ENCODE results near the gene EVC. TPM values are rescaled to one million over a fixed set of nuclear protein-coding genes. Genes with fewer than 3 reads are reported as not detected.
"Not testable (repeated sequence)": the region's sequence is repeated elsewhere in the genome, so short reads cannot be mapped to it uniquely, and the experiment has no call there.

EVC gene
- total and polyA plus RNA-seq, 3 experiments from 2014 or later = 0.02 to 2.3 (median 1.6) TPM

DNA sequence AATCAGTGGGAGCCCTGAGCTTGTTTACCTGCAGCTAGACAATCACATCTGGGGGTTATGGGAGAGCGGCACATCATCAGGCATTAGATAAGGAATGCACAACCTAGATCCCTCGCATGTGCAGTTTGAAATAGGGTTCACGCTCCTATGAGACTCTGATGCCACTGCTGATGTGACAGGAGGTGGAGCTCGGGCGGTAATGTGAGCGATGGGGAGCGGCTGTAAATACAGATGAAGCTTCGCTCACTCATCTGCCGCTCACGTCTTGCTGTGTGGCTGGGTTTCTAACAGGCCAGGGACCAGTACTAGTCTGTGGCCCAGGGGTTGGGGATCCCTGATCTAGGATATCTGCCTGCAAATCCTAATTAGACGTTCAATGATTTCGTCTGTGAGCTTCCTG lies 91.6 kb downstream of the EVC start:
- Mint-ChIP-seq H3K4me1 (no peaks in the 10 kb centered on the region), H3K27ac (no peak overlapping the region), H3K36me3 (no peaks in the 10 kb centered on the region), H3K4me3 (no peak overlapping the region), H3K9me3 (no peaks in the 10 kb centered on the region), H3K27me3 (peaks cover 0 to 3% of the 10 kb centered on the region in 2 donors)
- H3K4me1 ChIP-seq (ENCODE audit: insufficient read depth, low read length) = no peaks in the 10 kb centered on the region
- no peak overlapping the region for H3K4me3 ChIP-seq (ENCODE audit: low read length)
- no peaks in the 10 kb centered on the region for H3K9me3 ChIP-seq (ENCODE audit: low read length)
- no peak for DNase-seq
- CTCF ChIA-PET = no interaction called here
- H3K36me3 ChIP-seq (ENCODE audit: insufficient read depth, low read length) = no peaks in the 10 kb centered on the region
- no peak overlapping the region for H3K27ac ChIP-seq (ENCODE audit: low read depth, low read length)
- no peaks in the 10 kb centered on the region for H3K27me3 ChIP-seq (ENCODE audit: insufficient read depth, low read length, poor library complexity, severe bottlenecking)
- POLR2A ChIA-PET = no interaction called here

DNA sequence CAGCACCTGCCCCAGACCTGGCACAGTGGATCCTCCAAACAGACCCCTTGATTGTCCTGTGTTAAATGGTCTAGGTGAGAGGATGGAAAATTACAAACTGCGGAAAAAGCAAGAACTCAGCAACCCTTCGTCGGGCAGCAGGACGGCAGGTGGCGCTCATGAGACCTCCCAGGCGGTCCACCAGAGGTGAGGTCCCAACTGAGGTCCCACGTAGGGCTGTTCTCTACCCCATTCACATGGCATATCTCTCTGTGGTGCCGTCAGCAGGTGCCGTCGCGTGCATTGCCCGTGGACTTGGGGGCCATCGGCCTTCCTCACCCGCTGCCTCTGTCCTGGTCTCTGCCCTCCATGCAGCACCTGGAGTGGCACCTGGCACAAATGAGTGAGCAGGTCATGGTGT lies 93.7 kb downstream of the EVC start:
- H3K9me3 ChIP-seq (ENCODE audit: low read length) = no peaks in the 10 kb centered on the region
- no peaks in the 10 kb centered on the region for H3K27me3 ChIP-seq (ENCODE audit: insufficient read depth, low read length, poor library complexity, severe bottlenecking)
- Mint-ChIP-seq H3K36me3 (no peaks in the 10 kb centered on the region), H3K4me3 (no peak overlapping the region), H3K9me3 (no peaks in the 10 kb centered on the region), H3K27ac (peak overlapping the region in 2 of 8 donors; percentile 52 to 87), H3K27me3 (peaks cover 0 to 3% of the 10 kb centered on the region in 2 donors), H3K4me1 (no peaks in the 10 kb centered on the region)
- DNase-seq = no peak
- ChIA-PET CTCF (no interaction called here), POLR2A (no interaction called here)
- H3K4me3 ChIP-seq (ENCODE audit: low read length) = no peak overlapping the region
- H3K4me1 ChIP-seq (ENCODE audit: insufficient read depth, low read length) = no peaks in the 10 kb centered on the region
- no peak overlapping the region for H3K27ac ChIP-seq (ENCODE audit: low read depth, low read length)
- H3K36me3 ChIP-seq (ENCODE audit: insufficient read depth, low read length) = no peaks in the 10 kb centered on the region

DNA sequence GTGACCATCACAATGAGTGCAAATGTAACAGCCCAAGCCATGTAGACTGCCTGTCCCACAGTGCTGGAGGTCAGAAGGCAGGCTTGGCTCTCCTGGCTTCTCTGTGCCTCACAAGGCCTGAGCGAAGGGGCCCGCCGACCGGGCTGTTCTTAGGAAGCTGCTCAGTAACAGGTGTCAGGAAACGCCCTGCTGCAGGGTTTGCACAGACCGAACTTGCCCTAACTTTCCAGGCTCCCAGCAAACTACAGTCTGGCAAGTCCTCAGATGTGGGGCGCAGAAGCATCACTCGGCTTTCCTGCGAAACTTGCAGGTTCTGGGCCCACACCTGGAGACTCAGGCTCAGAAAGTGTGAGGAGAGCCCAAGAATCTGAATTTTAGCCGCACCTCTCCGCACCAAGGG lies 94.3 kb downstream of the EVC start:
- POLR2A ChIA-PET = no interaction called here

DNA sequence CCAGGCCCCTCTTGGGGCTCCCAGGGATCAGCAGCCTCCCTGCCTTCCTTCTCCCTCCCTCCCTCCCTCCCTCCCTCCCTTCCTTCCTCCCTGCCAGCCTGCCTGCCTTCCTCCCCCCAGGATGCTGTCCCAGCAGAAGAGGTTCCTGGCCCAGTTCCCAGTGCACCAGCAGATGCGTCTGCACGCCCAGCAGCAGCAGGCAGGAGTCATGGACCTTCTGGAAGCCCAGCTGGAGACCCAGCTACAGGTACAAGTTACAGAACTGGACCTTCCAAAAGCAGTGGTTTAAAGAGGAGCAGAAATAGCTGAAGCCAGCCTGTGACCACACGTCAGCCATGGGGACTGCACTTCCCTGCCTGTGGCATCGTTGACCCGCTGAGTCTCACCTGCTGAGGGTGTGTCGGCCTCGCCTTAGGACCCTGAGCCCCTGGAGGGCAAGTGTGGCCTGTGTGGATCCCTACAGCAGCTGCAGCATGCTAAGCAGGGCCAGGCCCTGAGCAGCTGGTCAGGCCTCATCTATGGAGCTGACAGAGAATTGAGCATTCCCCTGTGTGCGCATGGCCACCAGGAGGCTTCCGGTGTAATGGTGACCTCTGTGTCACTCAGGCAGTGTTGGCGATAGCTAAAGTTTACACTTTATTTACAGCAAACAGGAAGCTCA lies 97.2 kb downstream of the EVC start:
- H3K9me3 Mint-ChIP-seq = peaks cover 0 to 4% (median 0%) of the 10 kb centered on the region in 5 donors

More for the DNA sequence above, 94.3 kb downstream of the EVC start:
- Histone ChIP-seq H3K27me3 (ENCODE audit: insufficient read depth, low read length, poor library complexity, severe bottlenecking) (no peaks in the 10 kb centered on the region), H3K9me3 (ENCODE audit: low read length) (no peaks in the 10 kb centered on the region), H3K4me1 (ENCODE audit: insufficient read depth, low read length) (no peaks in the 10 kb centered on the region), H3K4me3 (ENCODE audit: low read length) (no peak overlapping the region), H3K27ac (ENCODE audit: low read depth, low read length) (no peak overlapping the region), H3K36me3 (ENCODE audit: insufficient read depth, low read length) (no peaks in the 10 kb centered on the region)
- no peak overlapping the region for H3K27ac Mint-ChIP-seq
- H3K9me3 Mint-ChIP-seq = no peaks in the 10 kb centered on the region
- CTCF ChIA-PET = no interaction called here
- no peaks in the 10 kb centered on the region for H3K36me3 Mint-ChIP-seq
- no peaks in the 10 kb centered on the region for H3K4me1 Mint-ChIP-seq
- DNase-seq = no peak
- no peak overlapping the region for H3K4me3 Mint-ChIP-seq
- peaks cover 0 to 3% of the 10 kb centered on the region in 2 donors for H3K27me3 Mint-ChIP-seq

DNA sequence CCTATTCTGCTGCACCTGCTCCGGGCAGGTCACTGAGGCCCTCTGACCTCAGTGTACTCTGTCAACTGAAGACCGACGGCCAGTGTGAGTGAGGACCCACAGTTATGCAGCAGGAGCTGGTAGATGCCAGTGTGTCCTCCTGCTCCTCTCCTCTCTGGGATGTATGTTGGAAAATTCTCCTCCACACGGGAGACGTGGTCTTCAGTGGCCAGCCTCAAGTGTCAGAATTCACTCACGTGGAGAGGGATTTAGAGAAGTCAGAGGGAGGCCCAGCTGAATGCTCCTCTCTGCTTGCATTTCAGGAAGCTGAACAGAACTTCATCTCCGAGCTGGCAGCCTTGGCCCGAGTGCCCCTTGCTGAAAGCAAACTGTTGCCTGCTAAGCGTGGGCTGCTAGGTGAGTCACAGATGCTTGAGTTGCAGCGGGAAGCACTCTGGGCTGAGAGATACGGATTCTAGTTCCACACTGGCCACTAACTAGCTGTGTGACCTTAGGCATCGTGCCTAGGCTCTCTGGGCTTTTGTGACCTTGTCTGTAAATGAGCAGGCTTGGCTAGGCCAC lies 98.3 kb downstream of the EVC start:
- Histone ChIP-seq H3K36me3 (ENCODE audit: insufficient read depth, low read length) (no peaks in the 10 kb centered on the region), H3K27ac (ENCODE audit: low read depth, low read length) (no peak overlapping the region), H3K9me3 (ENCODE audit: low read length) (no peaks in the 10 kb centered on the region), H3K4me3 (ENCODE audit: low read length) (no peak overlapping the region), H3K27me3 (ENCODE audit: insufficient read depth, low read length, poor library complexity, severe bottlenecking) (no peaks in the 10 kb centered on the region), H3K4me1 (ENCODE audit: insufficient read depth, low read length) (no peaks in the 10 kb centered on the region)
- Mint-ChIP-seq H3K27ac (no peak overlapping the region), H3K9me3 (peaks cover 0 to 4% (median 0%) of the 10 kb centered on the region in 5 donors), H3K4me1 (no peaks in the 10 kb centered on the region), H3K36me3 (no peaks in the 10 kb centered on the region), H3K4me3 (no peak overlapping the region), H3K27me3 (peaks cover 0 to 4% of the 10 kb centered on the region in 2 donors)
- peak in 1 of 5 donors; percentile 5 for DNase-seq
- ChIA-PET CTCF (no interaction called here), POLR2A (no interaction called here)

More for the DNA sequence above, 97.2 kb downstream of the EVC start:
- Histone ChIP-seq H3K27ac (ENCODE audit: low read depth, low read length) (no peak overlapping the region), H3K4me1 (ENCODE audit: insufficient read depth, low read length) (no peaks in the 10 kb centered on the region), H3K27me3 (ENCODE audit: insufficient read depth, low read length, poor library complexity, severe bottlenecking) (no peaks in the 10 kb centered on the region), H3K9me3 (ENCODE audit: low read length) (no peaks in the 10 kb centered on the region), H3K36me3 (ENCODE audit: insufficient read depth, low read length) (no peaks in the 10 kb centered on the region), H3K4me3 (ENCODE audit: low read length) (no peak overlapping the region)
- ChIA-PET CTCF (no interaction called here), POLR2A (no interaction called here)
- Mint-ChIP-seq H3K4me3 (no peak overlapping the region), H3K4me1 (no peaks in the 10 kb centered on the region), H3K27ac (no peak overlapping the region), H3K27me3 (peaks cover 0 to 5% of the 10 kb centered on the region in 2 donors), H3K36me3 (no peaks in the 10 kb centered on the region)
- DNase-seq = peak in 1 of 5 donors; percentile 13

DNA sequence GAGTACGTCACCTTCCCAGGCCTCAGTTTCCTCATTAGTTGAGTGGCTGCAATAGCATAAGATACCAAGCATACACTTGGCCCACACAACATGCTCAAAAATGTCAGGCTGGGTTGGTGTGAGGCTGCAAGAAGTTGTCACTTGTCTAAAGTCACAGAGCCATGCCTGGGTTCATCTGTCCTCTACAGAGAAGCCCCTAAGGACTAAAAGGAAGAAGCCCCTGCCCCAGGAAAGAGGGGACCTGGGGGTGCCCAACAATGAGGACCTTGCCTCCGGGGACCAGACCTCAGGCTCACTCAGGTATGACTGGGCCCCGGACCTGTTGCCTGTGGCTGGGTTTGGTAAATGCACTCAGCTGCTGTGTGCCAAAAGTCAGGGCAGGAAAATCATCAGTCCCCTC lies 99.2 kb downstream of the EVC start:
- Histone ChIP-seq H3K4me3 (ENCODE audit: low read length) (no peak overlapping the region), H3K9me3 (ENCODE audit: low read length) (no peaks in the 10 kb centered on the region), H3K27me3 (ENCODE audit: insufficient read depth, low read length, poor library complexity, severe bottlenecking) (no peaks in the 10 kb centered on the region), H3K27ac (ENCODE audit: low read depth, low read length) (no peak overlapping the region), H3K36me3 (ENCODE audit: insufficient read depth, low read length) (no peaks in the 10 kb centered on the region), H3K4me1 (ENCODE audit: insufficient read depth, low read length) (no peaks in the 10 kb centered on the region)
- H3K4me3 Mint-ChIP-seq = no peak overlapping the region
- H3K4me1 Mint-ChIP-seq = no peaks in the 10 kb centered on the region
- CTCF ChIA-PET = no interaction called here
- H3K9me3 Mint-ChIP-seq = peaks cover 0 to 4% (median 0%) of the 10 kb centered on the region in 5 donors
- peaks cover 2 to 5% of the 10 kb centered on the region in 2 donors for H3K27me3 Mint-ChIP-seq
- POLR2A ChIA-PET = no interaction called here
- no peak overlapping the region for H3K27ac Mint-ChIP-seq
- no peaks in the 10 kb centered on the region for H3K36me3 Mint-ChIP-seq
- no peak for DNase-seq

DNA sequence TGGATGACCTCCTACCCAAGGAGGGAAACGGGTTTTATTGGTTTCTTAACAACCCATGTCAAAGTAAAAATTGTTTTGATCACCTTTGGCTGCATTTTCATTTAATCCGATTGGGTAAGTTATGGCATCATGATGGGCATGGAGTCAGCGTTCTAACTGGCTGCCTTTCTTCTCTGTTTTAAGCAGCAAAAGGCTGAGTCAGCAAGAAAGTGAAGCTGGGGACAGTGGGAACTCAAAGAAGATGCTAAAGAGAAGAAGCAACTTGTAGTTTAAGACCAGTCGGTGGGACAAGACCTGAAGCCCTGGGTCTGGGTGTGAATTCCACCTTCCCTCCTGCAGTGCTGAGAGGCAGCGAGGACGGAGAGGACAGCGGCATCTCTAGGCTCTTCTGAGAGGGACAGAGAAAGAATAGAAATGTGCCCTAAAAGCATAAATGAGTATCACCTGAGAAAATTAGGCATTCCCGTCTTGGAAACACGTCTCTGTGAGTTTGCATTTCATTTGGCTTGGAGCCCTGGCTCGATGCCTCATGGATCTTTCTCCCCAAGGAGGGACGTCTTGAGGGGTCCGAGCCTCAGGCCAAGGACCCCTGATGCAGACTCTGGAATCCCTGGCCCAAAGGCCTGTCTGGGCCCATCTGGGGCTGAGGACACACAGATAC lies 99.9 kb downstream of the EVC start:
- Histone ChIP-seq H3K27me3 (ENCODE audit: insufficient read depth, low read length, poor library complexity, severe bottlenecking) (no peaks in the 10 kb centered on the region), H3K27ac (ENCODE audit: low read depth, low read length) (no peak overlapping the region), H3K9me3 (ENCODE audit: low read length) (no peaks in the 10 kb centered on the region), H3K4me3 (ENCODE audit: low read length) (no peak overlapping the region), H3K36me3 (ENCODE audit: insufficient read depth, low read length) (no peaks in the 10 kb centered on the region), H3K4me1 (ENCODE audit: insufficient read depth, low read length) (no peaks in the 10 kb centered on the region)
- H3K4me1 Mint-ChIP-seq = no peaks in the 10 kb centered on the region
- POLR2A ChIA-PET = no interaction called here
- no peak for DNase-seq
- no peaks in the 10 kb centered on the region for H3K36me3 Mint-ChIP-seq
- H3K27me3 Mint-ChIP-seq = peaks cover 4 to 5% of the 10 kb centered on the region in 2 donors
- peaks cover 0 to 4% (median 0%) of the 10 kb centered on the region in 5 donors for H3K9me3 Mint-ChIP-seq
- CTCF ChIA-PET = no interaction called here
- H3K27ac Mint-ChIP-seq = peak overlapping the region in 1 of 8 donors; percentile 24
- no peak overlapping the region for H3K4me3 Mint-ChIP-seq

DNA sequence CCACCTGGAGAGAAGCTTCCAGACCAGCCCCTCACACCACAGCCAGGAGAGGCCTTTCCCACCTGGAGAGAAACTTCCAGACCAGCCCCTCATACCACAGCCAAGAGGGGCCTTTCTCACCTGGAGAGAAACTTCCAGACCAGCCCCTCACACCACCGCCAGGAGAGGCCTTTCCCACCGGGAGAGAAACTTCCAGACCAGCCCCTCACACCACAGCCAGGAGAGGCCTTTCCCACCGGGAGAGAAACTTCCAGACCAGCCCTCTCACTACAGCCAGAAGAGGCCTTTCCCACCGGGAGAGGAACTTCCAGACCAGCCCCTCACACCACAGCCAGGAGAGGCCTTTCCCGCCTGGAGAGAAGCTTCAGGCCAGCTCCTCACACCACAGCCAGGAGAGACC lies 101.1 kb downstream of the EVC start:
- H3K4me3 ChIP-seq (ENCODE audit: low read length); POLR2A ChIA-PET; H3K9me3 ChIP-seq (ENCODE audit: low read length); DNase-seq; H3K27me3 ChIP-seq (ENCODE audit: insufficient read depth, low read length, poor library complexity, severe bottlenecking); H3K4me3 Mint-ChIP-seq; H3K36me3 Mint-ChIP-seq; H3K27me3 Mint-ChIP-seq; H3K4me1 ChIP-seq (ENCODE audit: insufficient read depth, low read length); H3K9me3 Mint-ChIP-seq; H3K27ac ChIP-seq (ENCODE audit: low read depth, low read length); H3K4me1 Mint-ChIP-seq; H3K36me3 ChIP-seq (ENCODE audit: insufficient read depth, low read length): not testable (repeated sequence)
- peak overlapping the region in 1 of 8 donors; percentile 74 for H3K27ac Mint-ChIP-seq
- CTCF ChIA-PET = interaction anchor here (1.3 kb wide), 1 partner anchor 14 kb away, joined by 3 read pairs; no protein-coding TSS in a partner anchor

Measured in CD8-positive, alpha-beta memory T cell (primary cell).